SK-N-SH (cell line): ENCODE measurements around the gene MIGA2. TPM values are rescaled to one million over a fixed set of nuclear protein-coding genes. Genes with fewer than 3 reads are reported as not detected.

Experiments
- CTCF ChIA-PET: fragments of 300-600, 350-600 bp; formaldehyde crosslinking; extraction: SDS; loops from one replicate; lab custom pipeline; 2021; lab: Yijun Ruan, JAX
- POLR2A ChIA-PET: fragments of 350-600 bp; sonication (Branson Sonifier 250); formaldehyde crosslinking; extraction: SDS; loops from one replicate; lab custom pipeline; 2020; ENCODE audit warnings: antibody characterized with exemption, inconsistent platforms; lab: Yijun Ruan, JAX
- DNase-seq: peaks from one replicate; pipeline ENCODE4 v3.0.0; 2012
- H2AFZ ChIP-seq: fragments of 200-600 bp; sonication (generic); 2 replicates; pipeline ENCODE4 v1.8.1; 2016; ENCODE audit warnings: antibody characterized with exemption, mild to moderate bottlenecking, low read depth
- H3F3A ChIP-seq: fragments of 200-600 bp; sonication (generic); replicated peaks from 2 replicates; pipeline ENCODE3; 2016; ENCODE audit warnings: antibody characterized with exemption, mild to moderate bottlenecking; ENCODE audit not compliant: insufficient read depth
- H3K27ac ChIP-seq, 2 experiments: fragments of 200-500 bp in 1 of 2; fragments of 200-600 bp in 1 of 2; sonication (Bioruptor generic) in 1 of 2; sonication (generic), shearing (Covaris generic) in 1 of 2; 2 replicates each; pipeline versions ENCODE4 v1.5.1 to v1.6.1; 2014 to 2016; ENCODE audit warnings: low read depth in 2 of 2, inconsistent platforms in 1 of 2, low read length in 1 of 2, mild to moderate bottlenecking in 1 of 2, mixed read lengths in 1 of 2
- H3K27me3 ChIP-seq: fragments of 200-600 bp; sonication (generic), shearing (Covaris generic); 2 replicates; pipeline ENCODE4 v1.6.1; 2016; ENCODE audit warnings: mixed run types; ENCODE audit not compliant: insufficient read depth
- H3K36me3 ChIP-seq, 2 experiments: fragments of 200-500 bp in 1 of 2; fragments of 200-600 bp in 1 of 2; sonication (Bioruptor generic) in 1 of 2; sonication (generic) in 1 of 2; replicated peaks in 1 of 2; 2 replicates each; pipeline versions ENCODE3 to v1.5.1; 2014 to 2016; ENCODE audit warnings: low read length in 1 of 2, mild to moderate bottlenecking in 1 of 2; ENCODE audit not compliant: insufficient read depth in 2 of 2, control insufficient read depth in 1 of 2
- H3K4me1 ChIP-seq, 2 experiments: fragments of 200-500 bp in 1 of 2; fragments of 200-600 bp in 1 of 2; sonication (Bioruptor generic) in 1 of 2; sonication (generic), shearing (Covaris generic) in 1 of 2; 2 replicates each; pipeline versions ENCODE4 v1.5.1 to v1.6.1; 2014 to 2016; ENCODE audit warnings: low read depth in 1 of 2, low read length in 1 of 2, mixed run types in 1 of 2; ENCODE audit not compliant: insufficient read depth in 2 of 2, control insufficient read depth in 1 of 2
- H3K4me2 ChIP-seq: fragments of 200-600 bp; sonication (generic), shearing (Covaris generic); 2 replicates; pipeline ENCODE4 v1.6.1; 2017; ENCODE audit warnings: mixed run types
- H3K4me3 ChIP-seq, 2 experiments: fragments of 200-500 bp in 1 of 2; fragments of 200-600 bp in 1 of 2; sonication (Bioruptor generic) in 1 of 2; sonication (generic), shearing (Covaris generic) in 1 of 2; 2 replicates each; pipeline versions ENCODE4 v1.5.1 to v1.8.1; 2014 to 2016; ENCODE audit warnings: low read depth in 2 of 2, inconsistent platforms in 1 of 2, low read length in 1 of 2, mild to moderate bottlenecking in 1 of 2, mixed read lengths in 1 of 2, moderate library complexity in 1 of 2
- H3K79me2 ChIP-seq: fragments of 200-600 bp; sonication (generic); 2 replicates; pipeline ENCODE4 v1.8.1; 2017; ENCODE audit warnings: mild to moderate bottlenecking; ENCODE audit not compliant: insufficient read depth
- H3K9ac ChIP-seq: fragments of 200-600 bp; sonication (generic); 2 replicates; pipeline ENCODE4 v1.6.1; 2017; ENCODE audit warnings: mixed run types
- H3K9me2 ChIP-seq: fragments of 200-600 bp; sonication (generic); 2 replicates; pipeline ENCODE4 v1.6.1; 2017; ENCODE audit warnings: mixed run types
- H3K9me3 ChIP-seq: fragments of 200-600 bp; sonication (generic); 2 replicates; pipeline ENCODE4 v1.6.1; 2017; ENCODE audit warnings: mixed run types, mild to moderate bottlenecking, moderate library complexity
- H4K20me1 ChIP-seq: fragments of 200-600 bp; sonication (generic); 2 replicates; pipeline ENCODE4 v1.6.1; 2017; ENCODE audit warnings: mild to moderate bottlenecking, mixed run types; ENCODE audit not compliant: insufficient read depth
- CHD2 ChIP-seq: fragments of 150-350 bp; IDR thresholded peaks from 2 replicates; pipeline ENCODE4 v1.6.1; 2018; ENCODE audit warnings: low read length; ENCODE audit not compliant: partially characterized antibody
- NFIC ChIP-seq: IDR thresholded peaks from 2 replicates; pipeline ENCODE4 v1.4.0; 2012; ENCODE audit warnings: borderline replicate concordance
- RXRA ChIP-seq: IDR thresholded peaks from 2 replicates; pipeline ENCODE4 v1.4.0; 2012; ENCODE audit warnings: low read depth, mild to moderate bottlenecking, borderline replicate concordance
- TEAD4 ChIP-seq: IDR thresholded peaks from 2 replicates; pipeline ENCODE4 v1.4.0; 2012; ENCODE audit warnings: mild to moderate bottlenecking, borderline replicate concordance; ENCODE audit not compliant: insufficient read depth
- WGBS: methylation state at CpG from one replicate; pipeline ENCODE4 v1.1.6; 2017; ENCODE audit warnings: low lambda C conversion rate; 5-methylcytosine and 5-hydroxymethylcytosine counted together
- polyA plus RNA-seq, 3 experiments: library from polyadenylated mRNA; depleted of rRNA; stranded (reverse); fragments of >200 nt; gene quantifications; 2 replicates each; pipeline ENCODE4 v1.2.3, GENCODE V29; 2012

Gene MIGA2
- polyA plus RNA-seq, 1 of the 3 experiments (the other 2 are of a cell fraction), result 21.2 TPM

DNA sequence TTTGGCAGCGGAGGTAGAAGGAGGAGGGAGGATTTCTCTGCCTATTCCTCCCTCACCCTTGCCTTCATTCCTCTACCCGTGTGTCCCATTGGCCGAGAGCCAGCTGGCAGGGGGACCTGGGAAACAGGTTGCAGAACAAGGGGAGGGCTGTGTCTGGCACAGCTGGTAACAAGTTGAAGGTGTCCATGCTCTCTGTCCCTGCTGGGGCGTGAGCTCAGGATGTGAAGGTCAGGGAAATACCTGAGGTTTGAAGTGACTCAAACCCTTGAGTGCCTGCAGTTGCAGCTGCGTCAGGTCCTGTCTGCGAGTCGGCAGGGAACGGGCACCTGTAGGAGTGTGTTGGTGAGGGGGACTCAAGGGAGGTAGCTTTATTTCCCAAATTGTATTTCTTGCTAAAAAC lies 16.2 kb downstream of the MIGA2 start:
- H3K4me3 ChIP-seq, result no peak overlapping the region
- DNase-seq, result no peak
- CTCF ChIA-PET, result interaction anchor here (1.1 kb wide), 1 partner anchor 10 kb away, joined by 3 read pairs; no protein-coding TSS in a partner anchor
- H3K27ac ChIP-seq, result no peak overlapping the region
- 85% methylated on average over 8 of the region's 8 CpGs for WGBS
- TF ChIP-seq RXRA, result no peak
- H4K20me1 ChIP-seq, result no peaks in the 10 kb centered on the region
- no peaks in the 10 kb centered on the region for H3K9me3 ChIP-seq
- H3K79me2 ChIP-seq, result no peaks in the 10 kb centered on the region
- peaks cover 0 to 14% of the 10 kb centered on the region in 2 experiments for H3K36me3 ChIP-seq
- POLR2A ChIA-PET, result no interaction called here
- no peak overlapping the region for H3K9ac ChIP-seq
- H2AFZ ChIP-seq, result no peak overlapping the region
- no peaks in the 10 kb centered on the region for H3K9me2 ChIP-seq
- H3K4me2 ChIP-seq, result no peak overlapping the region
- no peaks in the 10 kb centered on the region for H3F3A ChIP-seq
- H3K27me3 ChIP-seq, result no peaks in the 10 kb centered on the region
- H3K4me1 ChIP-seq, result no peaks in the 10 kb centered on the region; a peak in 1 of 4 replicates

DNA sequence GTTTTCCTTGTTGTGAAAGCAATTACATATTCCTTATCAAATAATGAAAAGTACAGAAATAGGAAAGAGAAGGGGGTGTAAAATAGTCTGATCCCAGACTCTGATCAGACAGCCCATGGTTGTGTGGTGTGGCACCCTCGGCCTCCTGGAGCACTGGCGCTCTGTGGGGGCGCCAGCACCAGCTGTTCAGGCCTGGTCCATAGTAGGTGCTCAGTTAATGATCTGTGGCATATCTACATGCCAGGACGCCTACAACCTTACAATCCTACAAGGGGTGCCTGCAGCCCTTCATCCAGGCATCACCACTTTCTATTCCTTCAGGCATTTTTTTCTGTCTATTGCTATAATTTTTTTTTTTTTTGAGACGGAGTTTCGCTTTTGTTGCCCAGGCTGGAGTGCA lies 16.6 kb downstream of the MIGA2 start:
- CTCF ChIA-PET, result interaction anchor here (1.1 kb wide), 1 partner anchor 9 kb away, joined by 3 read pairs; no protein-coding TSS in a partner anchor
- H3K27me3 ChIP-seq, result no peaks in the 10 kb centered on the region
- H3K36me3 ChIP-seq, result peaks cover 0 to 14% of the 10 kb centered on the region in 2 experiments
- H3K4me2 ChIP-seq, result no peak overlapping the region
- no peak for DNase-seq
- no peaks in the 10 kb centered on the region for H3K9me3 ChIP-seq
- 91% methylated on average over 5 of the region's 6 CpGs for WGBS
- no peaks in the 10 kb centered on the region for H3F3A ChIP-seq
- H3K4me3 ChIP-seq, result no peak overlapping the region
- H3K9ac ChIP-seq, result no peak overlapping the region
- H3K4me1 ChIP-seq, result no peaks in the 10 kb centered on the region; a peak in 1 of 4 replicates
- no peaks in the 10 kb centered on the region for H3K79me2 ChIP-seq
- H2AFZ ChIP-seq, result no peak overlapping the region
- POLR2A ChIA-PET, result no interaction called here
- no peak overlapping the region for H3K27ac ChIP-seq
- no peaks in the 10 kb centered on the region for H3K9me2 ChIP-seq
- H4K20me1 ChIP-seq, result no peaks in the 10 kb centered on the region
- TF ChIP-seq NFIC (no peak), CHD2 (no peak), TEAD4 (no peak)
- TF ChIP-seq, all 33 proteins: peak for 0

DNA sequence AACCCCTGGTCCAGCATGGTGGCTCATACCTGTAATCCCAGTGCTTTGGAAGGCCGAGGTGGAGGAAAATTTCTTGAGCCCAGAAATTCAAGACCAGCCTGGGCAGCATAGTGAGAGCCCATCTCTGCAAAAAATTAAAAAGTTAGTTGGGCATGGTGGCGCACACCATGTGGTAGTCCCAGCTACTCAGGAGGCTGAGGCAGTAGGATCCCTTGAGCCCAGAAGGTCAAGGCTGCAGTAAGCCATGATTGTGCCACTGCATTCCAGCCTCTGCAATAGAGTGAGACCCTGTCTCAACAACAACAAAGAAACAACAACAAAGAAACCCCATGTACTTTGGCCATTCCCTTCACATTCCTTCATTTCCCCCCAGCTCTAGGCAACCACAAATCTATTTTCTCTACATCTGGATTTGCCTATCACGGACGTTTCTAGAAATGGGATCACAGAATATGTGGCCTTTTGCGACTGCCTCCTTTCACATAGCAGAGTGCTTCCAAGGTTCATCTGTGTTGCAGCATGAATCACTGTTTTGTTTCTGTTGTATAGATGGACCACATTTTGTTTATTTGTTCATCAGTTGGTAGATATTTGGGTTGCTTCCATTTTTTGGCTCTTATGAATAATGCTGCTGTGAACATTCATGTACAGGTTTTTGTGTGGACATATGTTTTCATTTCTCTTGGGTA lies 17.9 kb downstream of the MIGA2 start:
- ChIA-PET CTCF (no interaction called here), POLR2A (no interaction called here)
- no peak for DNase-seq
- Histone ChIP-seq H4K20me1 (no peaks in the 10 kb centered on the region), H3K9me3 (no peaks in the 10 kb centered on the region), H3K4me2 (no peak overlapping the region), H3K36me3 (peaks cover 0 to 8% of the 10 kb centered on the region in 2 experiments), H3K79me2 (no peaks in the 10 kb centered on the region), H3K9me2 (no peaks in the 10 kb centered on the region), H2AFZ (no peak overlapping the region), H3K27me3 (no peaks in the 10 kb centered on the region), H3K4me1 (no peaks in the 10 kb centered on the region; a peak in 1 of 4 replicates), H3F3A (no peaks in the 10 kb centered on the region), H3K27ac (no peak overlapping the region), H3K9ac (no peak overlapping the region), H3K4me3 (no peak overlapping the region)
- TF ChIP-seq CHD2, result no peak
- WGBS, result 90% methylated on average over 4 of the region's 5 CpGs
